DMS53 (cell line): ENCODE data around the gene ACOX1.

Experiments
- DNase-seq: peaks from one replicate; lab custom pipeline; 2025; lab: John Stamatoyannopoulos, UW

ACOX1 gene

GRCh38 chr17:75891605-75892555, 87.1 kb downstream of the ACOX1 start:
- DNase-seq = no peak
